ENCODE data around the gene TCEA2.

The TCEA2 gene

DNA sequence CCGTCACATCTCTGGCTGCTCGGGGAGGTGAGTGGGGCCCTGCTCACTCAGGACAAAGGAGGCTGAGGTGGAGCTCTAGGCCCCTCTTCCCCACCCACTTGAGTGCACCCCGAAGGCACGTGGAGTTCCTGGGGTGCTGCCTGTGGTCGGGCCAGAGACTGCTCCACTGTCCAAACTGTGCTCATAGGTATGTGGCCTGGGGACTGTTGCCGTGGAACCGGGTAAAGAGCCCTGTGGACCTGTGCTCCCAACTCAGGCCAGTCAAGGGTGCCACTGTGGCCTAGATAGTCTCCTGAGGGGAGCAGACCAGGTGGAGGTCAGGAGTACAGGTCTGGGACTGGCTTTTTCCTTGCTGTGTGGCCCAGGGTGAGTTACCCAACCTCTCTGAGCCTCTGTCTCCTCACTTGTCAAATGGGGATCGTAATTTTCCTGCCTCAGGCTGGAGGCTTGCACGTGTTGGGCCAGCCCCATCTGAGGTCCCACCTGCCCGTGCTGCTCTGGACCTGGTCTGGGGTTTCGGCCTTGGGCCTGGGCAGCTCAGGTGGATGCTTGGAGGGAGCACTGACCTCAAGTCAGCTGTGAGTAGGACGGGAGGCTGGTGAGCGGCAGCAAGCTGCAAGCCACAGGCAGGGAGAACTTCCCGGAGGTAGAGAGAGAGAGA lies 56.8 kb downstream of the TCEA2 start:
- peak overlapping the region; percentile 19; the same call in 1 of the 2 replicates for H3K9ac ChIP-seq (ENCODE audit: low read length)
- no peaks in the 10 kb centered on the region for H4K20me1 ChIP-seq (ENCODE audit: insufficient read depth, low read length)
- no peak overlapping the region for H3K27ac ChIP-seq (ENCODE audit: low read depth, low read length, poor library complexity, severe bottlenecking)
- TF ChIP-seq EZH2 (IDR thresholded peaks at IDR 0.05; ENCODE audit: borderline replicate concordance, low read length) (no peak), CTCF (IDR thresholded peaks at IDR 0.05; ENCODE audit: low read length) (no peak)
- H3K9me2 ChIP-seq (ENCODE audit: low read depth, low read length), result no peaks in the 10 kb centered on the region
- no peaks in the 10 kb centered on the region for H3K36me3 ChIP-seq (ENCODE audit: insufficient read depth, low read length)
- peaks cover 8% of the 10 kb centered on the region for H3K4me1 ChIP-seq (ENCODE audit: insufficient read depth, low read length, severe bottlenecking)
- H3K9me3 ChIP-seq (ENCODE audit: low read length), result no peaks in the 10 kb centered on the region
- H3F3A ChIP-seq (ENCODE audit: insufficient read depth, low read length), result no peaks in the 10 kb centered on the region
- H3K4me3 ChIP-seq (ENCODE audit: low read depth, low read length, poor library complexity, severe bottlenecking), result peak overlapping the region; percentile 44
- no peaks in the 10 kb centered on the region for H3K79me2 ChIP-seq (ENCODE audit: insufficient read depth, low read length)
- H3K27me3 ChIP-seq (ENCODE audit: insufficient read depth, low read length), result no peaks in the 10 kb centered on the region
- no peak overlapping the region for H2AFZ ChIP-seq (ENCODE audit: low read length)
- peak overlapping the region; percentile 65 for H3K4me2 ChIP-seq (ENCODE audit: low read length)

DNA sequence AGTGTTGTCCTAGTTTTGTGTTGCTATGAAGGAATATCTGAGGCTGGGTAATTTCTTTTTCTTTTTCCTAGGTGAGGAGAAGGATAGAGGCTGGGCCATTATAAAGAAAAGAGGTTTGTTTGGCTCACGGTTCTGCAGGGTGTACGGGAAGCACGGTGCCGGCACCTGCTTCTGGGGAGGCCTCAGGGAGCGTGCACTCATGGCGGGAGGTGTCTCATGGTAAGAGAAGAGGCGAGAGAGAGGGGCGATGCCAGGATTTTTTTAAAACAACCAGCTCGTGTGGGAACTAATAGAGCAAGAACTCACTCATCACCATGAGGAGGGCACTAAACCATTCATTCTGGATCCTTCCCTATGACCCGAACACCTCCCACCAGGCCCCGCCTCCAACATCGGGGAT lies 58.6 kb downstream of the TCEA2 start:
- H3K9me3 ChIP-seq (ENCODE audit: low read length), result no peaks in the 10 kb centered on the region
- H4K20me1 ChIP-seq (ENCODE audit: insufficient read depth, low read length), result no peaks in the 10 kb centered on the region
- no peaks in the 10 kb centered on the region for H3K9me2 ChIP-seq (ENCODE audit: low read depth, low read length)
- TF ChIP-seq CTCF (IDR thresholded peaks at IDR 0.05; ENCODE audit: low read length), result no peak
- no peak for TF ChIP-seq EZH2 (IDR thresholded peaks at IDR 0.05; ENCODE audit: borderline replicate concordance, low read length)
- no peak overlapping the region for H3K27ac ChIP-seq (ENCODE audit: low read depth, low read length, poor library complexity, severe bottlenecking)
- peaks cover 8% of the 10 kb centered on the region for H3K4me1 ChIP-seq (ENCODE audit: insufficient read depth, low read length, severe bottlenecking)
- H3K4me3 ChIP-seq (ENCODE audit: low read depth, low read length, poor library complexity, severe bottlenecking), result no peak overlapping the region
- no peaks in the 10 kb centered on the region for H3K36me3 ChIP-seq (ENCODE audit: insufficient read depth, low read length)
- no peak overlapping the region for H2AFZ ChIP-seq (ENCODE audit: low read length)
- no peak overlapping the region for H3K4me2 ChIP-seq (ENCODE audit: low read length)
- no peak overlapping the region for H3K9ac ChIP-seq (ENCODE audit: low read length)
- H3K79me2 ChIP-seq (ENCODE audit: insufficient read depth, low read length), result no peaks in the 10 kb centered on the region
- no peaks in the 10 kb centered on the region for H3K27me3 ChIP-seq (ENCODE audit: insufficient read depth, low read length)
- H3F3A ChIP-seq (ENCODE audit: insufficient read depth, low read length), result no peaks in the 10 kb centered on the region

Measured in OCI-LY1 (cell line).